Ovary (tissue), 9 donors: ENCODE results near the gene BTBD10. TPM values are rescaled to one million over a fixed set of nuclear protein-coding genes. Genes with fewer than 3 reads are reported as not detected.

Experiments
- DNase-seq, 5 donors: peaks; one replicate each; pipeline ENCODE4 v3.0.0-alpha.2; 2019 to 2020
- H3K27ac ChIP-seq, 2 donors: fragments of 200-600 bp; one replicate each; pipeline versions ENCODE4 v1.5.1 to v1.8.0; 2019 to 2022
- H3K27me3 ChIP-seq: fragments of 200-600 bp; one replicate; pipeline ENCODE4 v1.8.0; 2022
- H3K36me3 ChIP-seq: fragments of 200-600 bp; sonication (generic); one replicate; pipeline ENCODE4 v1.5.1; 2019
- H3K4me1 ChIP-seq: one replicate; pipeline ENCODE4 v1.8.1; 2013; ENCODE audit warnings: mild to moderate bottlenecking, moderate library complexity; ENCODE audit not compliant: insufficient read depth
- H3K4me3 ChIP-seq: fragments of 200-600 bp; sonication (generic); one replicate; pipeline ENCODE4 v1.5.1; 2017
- H3K9me3 ChIP-seq, 2 donors: fragments of 200-600 bp in 1 of 2; sonication (generic) in 1 of 2; one replicate each; pipeline versions ENCODE4 v1.5.1 to v1.8.1; 2013 to 2019; ENCODE audit warnings: mild to moderate bottlenecking in 1 of 2, moderate library complexity in 1 of 2
- EP300 ChIP-seq: sonication (generic); formaldehyde crosslinking; IDR thresholded peaks from one replicate; pipeline ENCODE4 v1.6.1; 2017; ENCODE audit warnings: antibody characterized with exemption
- POLR2A ChIP-seq: fragments of 450-650 bp; IDR thresholded peaks from one replicate; pipeline ENCODE4 v1.6.1; 2017; ENCODE audit warnings: antibody characterized with exemption, mild to moderate bottlenecking, moderate library complexity
- WGBS, 3 donors: extraction: QIAGEN DNeasy Blood & Tissue Kit in 1 of 3; methylation state at CpG; one replicate each; pipeline versions ENCODE4 v1.1.5 to v1.1.7; 2013 to 2017; 5-methylcytosine and 5-hydroxymethylcytosine counted together
- intact Hi-C, 4 donors: fragments of 100-400 bp; cut with DNase I; formaldehyde crosslinking; loops; one replicate each; pipeline versions ENCODE4 v1.11.0 to v1.15.1; 2022 to 2023
- polyA plus RNA-seq, 2 donors: library from polyadenylated mRNA; stranded (reverse); fragments of 200-250 nt in 1 of 2; fragments of 350-450 nt in 1 of 2; fragmentation: Illumina TruSeq in 1 of 2; extraction: RNeasy Lipid Tissue Mini Kit (QIAGEN cat#74804) in 1 of 2; gene quantifications; one replicate each; pipeline ENCODE4 v1.2.3, GENCODE V29; 2013 to 2014
- total RNA-seq, 7 donors: library from RNA; depleted of rRNA in 2 of 7; stranded (reverse); fragments of >200 nt in 2 of 7; fragmentation: NEBNext Ultra II Directional in 3 of 7; extraction: Animal tissue kit (Norgen Biotek cat#: 25700) in 3 of 7; gene quantifications; one replicate each; pipeline versions ENCODE4 v1.1.0 to v1.2.4, GENCODE V29; 2016 to 2023
- TF ChIP-seq, protein P1 (sequence below), 3 donors: fragments of 450-650 bp in 2 of 3; fragments of 200-600 bp in 1 of 3; IDR thresholded peaks; one replicate each; pipeline versions ENCODE4 v1.5.1 to v1.8.0; 2016 to 2022; ENCODE audit warnings: antibody characterized with exemption in 3 of 3, mild to moderate bottlenecking in 1 of 3
- donor health status: DM: no; HTN: no; CAD: no; lungs with moderate emphysema.
- donor health status: DM: no; HTN: no; CAD: no.
- donor health status: Bipolar disorder and iron deficiency.
- donor health status: DM: yes; HTN: yes; CAD: no.
- donor health status: DM: no; HTN: no; CAD: no.
- donor health status: DM: yes; HTN: yes; CAD: no.

BTBD10 gene
- total and polyA plus RNA-seq, 9 donors, result 14.8 to 31.4 (median 25.0) TPM

DNA sequence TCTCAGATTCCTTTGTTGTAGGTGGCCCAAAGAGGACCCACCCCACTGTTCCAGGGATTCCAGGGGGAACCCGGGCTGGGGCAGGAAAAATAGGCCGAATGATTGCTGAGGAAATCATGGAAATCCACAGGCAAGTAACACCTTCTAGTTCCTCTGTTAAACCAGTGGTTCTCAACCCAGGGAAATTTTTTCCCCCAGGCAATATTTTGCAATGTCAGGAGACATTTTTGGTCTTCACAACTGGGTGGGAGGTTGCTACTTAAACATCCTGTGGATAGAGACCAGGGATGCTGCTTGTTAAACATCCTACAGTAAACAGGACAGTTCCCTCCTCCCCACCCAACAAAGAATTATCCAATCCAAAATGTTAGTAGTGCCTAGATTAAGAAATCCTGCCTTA is 84.7 kb downstream of the BTBD10 start:
- no peak overlapping the region for H3K4me3 ChIP-seq
- H3K9me3 ChIP-seq, result no peaks in the 10 kb centered on the region
- no peaks in the 10 kb centered on the region for H3K4me1 ChIP-seq
- intact Hi-C loops, result no loop called here
- no peak for DNase-seq
- TF ChIP-seq EP300, result no peak
- TF ChIP-seq POLR2A, result no peak
- TF ChIP-seq, protein P1, sequence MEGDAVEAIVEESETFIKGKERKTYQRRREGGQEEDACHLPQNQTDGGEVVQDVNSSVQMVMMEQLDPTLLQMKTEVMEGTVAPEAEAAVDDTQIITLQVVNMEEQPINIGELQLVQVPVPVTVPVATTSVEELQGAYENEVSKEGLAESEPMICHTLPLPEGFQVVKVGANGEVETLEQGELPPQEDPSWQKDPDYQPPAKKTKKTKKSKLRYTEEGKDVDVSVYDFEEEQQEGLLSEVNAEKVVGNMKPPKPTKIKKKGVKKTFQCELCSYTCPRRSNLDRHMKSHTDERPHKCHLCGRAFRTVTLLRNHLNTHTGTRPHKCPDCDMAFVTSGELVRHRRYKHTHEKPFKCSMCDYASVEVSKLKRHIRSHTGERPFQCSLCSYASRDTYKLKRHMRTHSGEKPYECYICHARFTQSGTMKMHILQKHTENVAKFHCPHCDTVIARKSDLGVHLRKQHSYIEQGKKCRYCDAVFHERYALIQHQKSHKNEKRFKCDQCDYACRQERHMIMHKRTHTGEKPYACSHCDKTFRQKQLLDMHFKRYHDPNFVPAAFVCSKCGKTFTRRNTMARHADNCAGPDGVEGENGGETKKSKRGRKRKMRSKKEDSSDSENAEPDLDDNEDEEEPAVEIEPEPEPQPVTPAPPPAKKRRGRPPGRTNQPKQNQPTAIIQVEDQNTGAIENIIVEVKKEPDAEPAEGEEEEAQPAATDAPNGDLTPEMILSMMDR (IDR thresholded peaks at IDR 0.05), result no peak
- H3K36me3 ChIP-seq, result no peaks in the 10 kb centered on the region
- WGBS, 3 donors, result 88 to 89% (median 88%) methylated on average over 2 of the region's 2 CpGs
- H3K27me3 ChIP-seq, result no peaks in the 10 kb centered on the region
- H3K27ac ChIP-seq, result no peak overlapping the region

DNA sequence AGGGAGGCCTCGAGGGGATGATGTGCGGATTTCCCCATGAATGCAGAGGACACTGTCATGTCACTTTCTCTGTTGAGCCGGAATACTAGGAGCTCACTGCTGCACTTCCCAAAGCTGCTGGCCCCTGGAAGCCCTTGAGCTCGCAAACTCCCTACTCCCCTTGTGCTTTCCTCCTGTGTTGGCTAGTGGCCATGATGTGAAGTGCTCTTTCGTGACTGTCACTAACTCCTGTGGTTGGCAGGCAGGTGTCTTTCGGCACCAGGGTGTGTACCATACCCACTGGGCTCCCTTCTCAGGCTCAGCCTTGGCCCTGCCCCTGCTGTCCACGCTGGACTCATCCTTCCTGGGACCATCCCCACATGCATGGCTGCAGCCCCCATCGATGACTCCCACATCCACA is 86.2 kb downstream of the BTBD10 start:
- no peak overlapping the region for H3K4me3 ChIP-seq
- no peak overlapping the region for H3K27ac ChIP-seq
- TF ChIP-seq POLR2A, result no peak
- TF ChIP-seq, protein P1 (IDR thresholded peaks at IDR 0.05), result no peak
- TF ChIP-seq EP300, result no peak
- no peaks in the 10 kb centered on the region for H3K36me3 ChIP-seq
- no peaks in the 10 kb centered on the region for H3K27me3 ChIP-seq
- intact Hi-C loops, result no loop called here
- no peaks in the 10 kb centered on the region for H3K9me3 ChIP-seq
- DNase-seq, result no peak
- 91 to 96% (median 93%) methylated on average over 8 of the region's 8 CpGs for WGBS, 3 donors
- H3K4me1 ChIP-seq, result no peaks in the 10 kb centered on the region

GRCh38 chr11:13376402-13376801 is 86.6 kb downstream of the BTBD10 start:
- Histone ChIP-seq H3K27me3 (no peaks in the 10 kb centered on the region), H3K4me1 (no peaks in the 10 kb centered on the region), H3K9me3 (no peaks in the 10 kb centered on the region), H3K4me3 (no peak overlapping the region), H3K27ac (no peak overlapping the region), H3K36me3 (no peaks in the 10 kb centered on the region)
- 74 to 79% (median 76%) methylated on average over 5 of the region's 5 CpGs for WGBS, 3 donors
- no peak for DNase-seq
- TF ChIP-seq POLR2A (no peak), EP300 (no peak)
- TF ChIP-seq, protein P1 (IDR thresholded peaks at IDR 0.05), result no peak
- intact Hi-C loops, result no loop called here

DNA sequence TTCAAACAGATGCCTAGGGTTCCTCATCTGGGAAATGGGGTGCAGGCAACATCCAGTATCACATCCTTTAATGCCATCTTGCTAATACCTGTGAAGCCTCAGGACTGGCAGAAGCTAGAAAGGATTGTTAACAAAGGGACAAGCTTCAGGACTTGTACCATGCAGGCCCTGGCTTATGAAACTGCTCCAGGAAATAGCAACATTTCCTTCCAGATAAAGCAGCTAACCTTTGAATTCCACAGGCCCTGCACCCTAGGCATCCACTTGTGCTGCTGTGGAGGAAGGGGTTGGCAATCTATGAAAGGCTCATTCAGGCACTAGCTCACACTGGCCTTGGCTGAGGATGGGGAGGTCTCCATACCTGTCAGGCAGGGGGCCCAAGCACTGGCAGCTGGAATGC is 87.2 kb downstream of the BTBD10 start:
- H3K36me3 ChIP-seq, result no peaks in the 10 kb centered on the region

More for the DNA sequence above, 87.2 kb downstream of the BTBD10 start:
- Histone ChIP-seq H3K4me3 (no peak overlapping the region), H3K4me1 (no peaks in the 10 kb centered on the region), H3K27ac (no peak overlapping the region), H3K27me3 (no peaks in the 10 kb centered on the region), H3K9me3 (no peaks in the 10 kb centered on the region)
- TF ChIP-seq, protein P1 (IDR thresholded peaks at IDR 0.05), result no peak
- TF ChIP-seq EP300 (no peak), POLR2A (no peak)
- no peak for DNase-seq
- intact Hi-C loops, result no loop called here
